DND-41 (cell line): ENCODE data around the gene STEAP3.

ENCODE experiments used
- CTCF ChIP-seq: IDR thresholded peaks from 2 replicates; pipeline ENCODE4 v1.5.1; 2012; ENCODE audit warnings: borderline replicate concordance, low read length, moderate library complexity, mild to moderate bottlenecking; ENCODE audit not compliant: poor library complexity, severe bottlenecking; ENCODE audit errors: extremely low read depth
- EZH2 ChIP-seq: IDR thresholded peaks from 3 replicates; pipeline ENCODE4 v1.6.1; 2012; ENCODE audit warnings: borderline replicate concordance, low read depth, mild to moderate bottlenecking, moderate library complexity, low read length, inconsistent platforms; ENCODE audit not compliant: severe bottlenecking

GRCh38 chr2:119276864-119277263 is 53.2 kb downstream of the STEAP3 start:
- no peak for TF ChIP-seq CTCF
- no peak for TF ChIP-seq EZH2
